ENCODE measurements around the gene KMT2C.

The KMT2C gene

GRCh38 chr7:152103691-152104090 lies 332.1 kb downstream of the KMT2C start:
- TF ChIP-seq ZFX (IDR thresholded peaks at IDR 0.05; ENCODE audit: borderline replicate concordance): no peak
- TF ChIP-seq, protein P1, sequence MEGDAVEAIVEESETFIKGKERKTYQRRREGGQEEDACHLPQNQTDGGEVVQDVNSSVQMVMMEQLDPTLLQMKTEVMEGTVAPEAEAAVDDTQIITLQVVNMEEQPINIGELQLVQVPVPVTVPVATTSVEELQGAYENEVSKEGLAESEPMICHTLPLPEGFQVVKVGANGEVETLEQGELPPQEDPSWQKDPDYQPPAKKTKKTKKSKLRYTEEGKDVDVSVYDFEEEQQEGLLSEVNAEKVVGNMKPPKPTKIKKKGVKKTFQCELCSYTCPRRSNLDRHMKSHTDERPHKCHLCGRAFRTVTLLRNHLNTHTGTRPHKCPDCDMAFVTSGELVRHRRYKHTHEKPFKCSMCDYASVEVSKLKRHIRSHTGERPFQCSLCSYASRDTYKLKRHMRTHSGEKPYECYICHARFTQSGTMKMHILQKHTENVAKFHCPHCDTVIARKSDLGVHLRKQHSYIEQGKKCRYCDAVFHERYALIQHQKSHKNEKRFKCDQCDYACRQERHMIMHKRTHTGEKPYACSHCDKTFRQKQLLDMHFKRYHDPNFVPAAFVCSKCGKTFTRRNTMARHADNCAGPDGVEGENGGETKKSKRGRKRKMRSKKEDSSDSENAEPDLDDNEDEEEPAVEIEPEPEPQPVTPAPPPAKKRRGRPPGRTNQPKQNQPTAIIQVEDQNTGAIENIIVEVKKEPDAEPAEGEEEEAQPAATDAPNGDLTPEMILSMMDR (IDR thresholded peaks at IDR 0.05): no peak
- no peak overlapping the region for H3K27ac ChIP-seq

- H3K27ac ChIP-seq: no peak overlapping the region
- no peak for TF ChIP-seq ZFX (IDR thresholded peaks at IDR 0.05; ENCODE audit: borderline replicate concordance)
- TF ChIP-seq, protein P1 (IDR thresholded peaks at IDR 0.05): no peak
Observed at GRCh38 chr7:152103066-152103465, 332.7 kb downstream of the KMT2C start.

GRCh38 chr7:152097330-152097729 lies 338.5 kb downstream of the KMT2C start:
- TF ChIP-seq, protein P1 (IDR thresholded peaks at IDR 0.05): no peak
- TF ChIP-seq ZFX (IDR thresholded peaks at IDR 0.05; ENCODE audit: borderline replicate concordance): no peak
- H3K27ac ChIP-seq: no peak overlapping the region

- H3K27ac ChIP-seq: no peak overlapping the region
- TF ChIP-seq ZFX (IDR thresholded peaks at IDR 0.05; ENCODE audit: borderline replicate concordance): no peak
- TF ChIP-seq, protein P1 (IDR thresholded peaks at IDR 0.05): no peak
Observed at GRCh38 chr7:152095771-152096170, 340.0 kb downstream of the KMT2C start.

- no peak overlapping the region for H3K27ac ChIP-seq
- no peak for TF ChIP-seq ZFX (IDR thresholded peaks at IDR 0.05; ENCODE audit: borderline replicate concordance)
- TF ChIP-seq, protein P1 (IDR thresholded peaks at IDR 0.05): no peak
Observed at GRCh38 chr7:152093717-152094116, 342.1 kb downstream of the KMT2C start.

- TF ChIP-seq, protein P1 (IDR thresholded peaks at IDR 0.05): no peak
- no peak for TF ChIP-seq ZFX (IDR thresholded peaks at IDR 0.05; ENCODE audit: borderline replicate concordance)
- H3K27ac ChIP-seq: no peak overlapping the region
Observed at GRCh38 chr7:152090747-152091146, 345.1 kb downstream of the KMT2C start.

DNA sequence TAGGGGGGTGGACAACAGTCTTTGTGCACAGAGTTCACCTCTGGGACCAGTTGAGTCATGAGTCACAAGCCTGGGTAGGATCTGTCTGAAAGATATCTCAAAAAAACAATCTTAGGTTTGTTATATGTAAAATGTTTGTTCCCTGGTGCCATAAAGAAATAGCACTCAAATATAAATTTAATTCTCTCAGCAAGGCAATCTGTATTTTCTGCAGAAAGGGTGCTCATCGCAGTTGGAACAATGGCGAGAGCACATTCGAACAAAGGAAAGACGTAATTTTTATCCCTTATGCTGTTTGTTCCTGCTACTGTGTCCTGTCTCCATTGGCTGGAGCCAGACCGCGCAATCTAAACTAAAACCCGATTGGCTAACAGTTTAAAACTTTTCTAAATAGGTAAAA lies 346.6 kb downstream of the KMT2C start:
- H3K27ac ChIP-seq: no peak overlapping the region
- TF ChIP-seq, protein P1 (IDR thresholded peaks at IDR 0.05): no peak
- no peak for TF ChIP-seq ZFX (IDR thresholded peaks at IDR 0.05; ENCODE audit: borderline replicate concordance)
